Activated gamma-delta T cell treated with Interleukin-2 at 50 U/mL for 16 hours (primary cell): ENCODE data around the gene DOHH.
"Not testable (repeated sequence)": the region's sequence is repeated elsewhere in the genome, so short reads cannot be mapped to it uniquely, and the experiment has no call there.

Experiments used
- DNase-seq: peaks from one replicate; pipeline ENCODE4 v3.0.0-alpha.2; 2020

Gene DOHH

GRCh38 chr19:3456925-3457527 is 43.4 kb downstream of the DOHH start:
- no peak for DNase-seq

- DNase-seq = no peak
These were observed 44.4 kb downstream of the DOHH start for GRCh38 chr19:3455960-3456601.

- no peak for DNase-seq
These were observed 45.0 kb downstream of the DOHH start for GRCh38 chr19:3455393-3455955.

DNA sequence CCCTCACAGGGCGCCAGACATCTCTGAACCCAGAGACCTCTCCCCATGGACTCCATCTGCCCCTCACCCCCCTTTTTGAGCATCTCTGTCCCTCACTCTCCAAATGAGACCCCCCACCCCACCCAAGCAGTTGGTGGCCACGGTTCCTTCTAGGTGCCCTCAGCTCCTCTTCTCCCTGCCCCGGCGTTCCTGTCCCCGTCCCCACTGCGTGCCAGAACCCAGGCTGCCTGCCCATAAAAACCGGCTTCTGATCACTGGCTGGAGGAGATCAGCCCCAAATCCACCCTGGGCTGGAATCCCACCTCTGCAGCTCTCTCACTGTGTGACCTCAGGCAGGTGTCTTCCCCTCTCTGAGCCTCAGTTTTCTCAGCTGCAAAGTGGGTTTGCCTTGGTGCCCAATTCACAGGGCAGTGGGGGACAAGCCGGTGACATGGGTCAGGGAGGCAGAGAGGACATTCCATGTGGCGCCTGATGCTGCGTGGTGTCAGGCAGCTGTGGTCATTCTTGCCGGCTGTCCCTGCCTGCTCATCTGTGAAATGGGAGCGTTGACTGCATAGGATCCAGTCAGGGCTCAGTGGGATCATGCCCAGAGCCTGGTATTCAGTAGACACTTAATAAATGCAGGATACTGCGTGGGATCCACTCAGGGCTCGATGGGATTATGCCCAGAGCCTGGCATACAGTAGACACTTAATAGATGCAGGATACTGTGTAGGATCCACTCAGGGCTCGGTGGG is 45.6 kb downstream of the DOHH start:
- no peak for DNase-seq

DNA sequence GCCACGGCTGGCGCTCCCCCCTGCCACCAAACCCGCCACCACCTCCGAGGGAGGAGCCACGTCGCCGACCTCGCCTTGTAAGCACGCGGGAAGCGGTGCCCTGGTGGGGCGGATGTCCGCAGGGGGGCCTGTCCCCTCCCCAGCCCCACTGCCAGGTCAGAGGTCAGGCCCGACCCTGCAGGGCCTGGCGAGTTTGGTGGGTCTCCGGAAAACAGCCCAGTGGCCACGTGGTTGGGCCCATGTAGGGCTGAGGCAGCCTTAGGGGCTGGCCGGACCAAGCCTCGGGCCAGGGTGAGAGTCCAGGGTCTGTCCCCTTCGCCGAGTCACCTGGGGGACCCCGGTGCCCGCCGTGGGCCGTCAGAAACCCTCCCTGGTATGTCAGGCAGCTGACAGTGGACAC is 46.6 kb downstream of the DOHH start:
- no peak for DNase-seq

GRCh38 chr19:3452942-3453214 is 47.6 kb downstream of the DOHH start:
- not testable (repeated sequence) for DNase-seq

- no peak for DNase-seq
These were observed 48.1 kb downstream of the DOHH start for GRCh38 chr19:3452171-3452941.

DNA sequence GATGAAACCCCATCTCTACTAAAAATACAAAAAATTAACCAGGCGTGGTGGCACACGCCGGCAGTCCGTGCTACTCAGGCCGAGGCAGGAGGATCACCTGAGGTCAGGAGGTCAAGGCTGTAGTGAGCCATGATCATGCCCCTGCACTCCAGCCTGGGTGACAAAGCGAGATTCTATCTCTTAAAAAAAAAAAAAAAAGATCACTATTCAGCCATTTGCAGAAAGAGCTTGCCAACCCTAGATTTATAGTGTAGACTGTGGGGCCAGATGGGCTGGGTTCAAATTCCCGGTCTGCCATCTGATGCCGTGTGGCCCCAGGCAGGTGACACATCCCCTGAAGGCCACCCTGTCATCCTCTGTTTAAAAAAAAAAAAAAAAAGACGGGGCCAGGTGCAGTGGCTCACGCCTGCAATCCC is 49.0 kb downstream of the DOHH start:
- DNase-seq = no peak

DNA sequence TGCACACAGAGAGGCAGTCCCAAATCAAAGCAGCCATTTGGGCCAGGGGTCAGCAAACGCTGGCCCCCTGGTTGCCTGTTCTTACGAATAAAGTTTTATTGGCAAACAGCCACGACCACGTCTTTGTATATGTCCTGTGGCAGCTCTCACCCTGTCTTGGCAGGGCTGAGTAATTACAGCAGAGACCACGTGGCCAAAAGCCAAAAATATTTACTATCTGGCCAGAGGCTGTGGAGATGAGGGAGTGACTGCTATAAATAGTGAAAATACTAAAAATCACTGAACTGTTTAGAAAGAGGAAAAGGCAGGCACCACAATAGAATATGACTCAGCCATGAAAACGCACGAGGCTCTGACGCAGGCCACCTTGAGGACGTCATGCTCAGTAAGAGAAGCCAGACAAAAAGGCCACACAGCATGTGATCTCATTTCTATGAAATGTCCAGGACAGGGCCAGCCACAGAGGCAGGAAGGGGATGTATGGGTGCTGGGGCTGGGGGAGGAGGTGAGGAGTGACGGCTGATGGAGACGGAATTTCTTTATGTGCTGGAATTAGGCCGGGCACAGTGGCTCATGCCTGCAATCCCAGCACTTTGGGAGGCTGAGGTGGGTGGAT is 49.6 kb downstream of the DOHH start:
- DNase-seq = no peak

GRCh38 chr19:3448616-3449334 is 51.7 kb downstream of the DOHH start:
- DNase-seq = no peak

DNA sequence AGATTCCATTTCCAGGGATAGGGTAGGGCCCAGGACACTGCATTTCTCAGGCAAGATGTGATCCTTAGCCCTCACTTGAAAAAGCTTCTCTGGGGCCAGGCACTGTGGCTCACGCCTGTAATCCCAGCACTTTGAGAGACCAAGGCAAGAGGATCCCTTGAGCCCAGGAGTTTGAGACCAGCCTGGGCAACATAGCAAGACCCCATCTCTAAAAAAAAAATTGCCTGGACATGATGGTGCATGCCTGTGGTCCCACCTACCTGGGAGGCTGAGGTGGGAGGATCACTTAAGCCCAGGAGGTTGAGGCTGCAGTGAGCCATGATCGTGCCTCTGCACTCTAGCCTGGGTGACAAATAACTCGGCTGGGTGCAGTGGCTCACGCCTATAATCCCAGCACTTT is 53.8 kb downstream of the DOHH start:
- DNase-seq = not testable (repeated sequence)

- DNase-seq = no peak
These were observed 55.7 kb downstream of the DOHH start for GRCh38 chr19:3444695-3445234.

DNA sequence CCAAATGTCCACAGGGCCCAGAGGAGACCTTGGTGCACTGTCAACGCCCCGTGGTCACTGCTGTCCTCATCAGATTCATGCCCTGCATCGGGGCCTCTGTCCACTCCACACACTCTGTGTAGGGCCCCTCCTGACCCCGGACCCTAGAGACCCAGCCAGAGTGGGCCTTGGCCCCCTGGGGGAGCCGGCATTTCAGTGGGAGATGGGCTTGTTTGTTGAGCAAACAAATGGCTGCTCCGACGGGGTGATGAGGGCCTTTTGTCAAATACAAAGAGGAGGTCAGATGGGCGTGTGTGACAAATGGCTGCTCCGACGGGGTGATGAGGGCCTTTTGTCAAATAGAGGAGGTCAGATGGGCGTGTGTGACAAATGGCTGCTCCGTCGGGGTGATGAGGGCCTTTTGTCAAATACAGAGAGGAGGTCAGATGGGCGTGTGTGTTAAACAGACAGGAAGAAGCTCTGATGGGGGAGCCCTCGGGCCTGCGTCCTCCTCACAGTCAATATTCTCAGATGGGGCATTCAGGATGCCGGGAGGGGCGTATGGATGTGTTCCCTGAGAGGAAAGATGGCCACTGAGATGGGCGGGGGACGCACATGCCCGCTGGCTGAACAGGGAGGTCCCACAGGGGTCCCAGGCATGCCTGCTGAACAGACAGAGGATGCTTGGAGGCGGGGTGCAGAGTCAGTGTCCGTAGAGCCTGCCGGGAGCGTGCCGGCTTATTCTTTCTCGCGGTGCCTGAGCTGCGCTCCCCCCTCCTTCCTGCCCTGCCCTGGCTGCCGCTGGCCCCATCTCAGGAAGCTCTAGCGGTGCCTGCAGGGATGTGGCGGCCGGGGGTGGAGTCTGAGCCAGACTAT is 56.4 kb downstream of the DOHH start:
- no peak for DNase-seq

DNA sequence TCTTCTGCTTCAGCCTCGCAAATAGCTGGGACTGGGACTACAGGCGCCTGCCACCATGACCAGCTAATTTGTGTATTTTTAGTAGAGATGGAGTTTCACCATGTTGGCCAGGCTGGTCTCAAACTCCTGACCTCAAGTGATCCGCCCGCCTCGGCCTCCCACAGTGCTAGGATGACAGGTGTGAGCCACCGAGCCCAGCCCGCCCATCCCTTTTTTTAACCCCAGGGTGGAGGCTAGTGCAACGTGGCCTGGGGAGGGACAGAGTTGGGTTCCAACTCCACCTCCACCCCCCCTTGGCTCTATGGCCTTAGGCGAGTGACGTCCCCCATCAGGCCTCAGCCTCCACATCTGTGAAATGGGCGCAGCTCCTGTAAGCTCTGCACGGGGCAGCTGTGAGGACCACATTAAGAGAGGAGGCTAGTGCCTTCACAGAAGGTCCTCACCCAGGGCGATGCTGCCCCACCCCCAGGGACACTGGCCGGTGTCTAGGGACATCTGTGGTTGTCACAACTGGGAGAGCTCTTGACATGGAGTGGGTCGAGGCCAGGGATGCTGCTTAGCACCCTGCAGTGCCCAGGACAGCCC is 57.9 kb downstream of the DOHH start:
- DNase-seq = no peak

DNA sequence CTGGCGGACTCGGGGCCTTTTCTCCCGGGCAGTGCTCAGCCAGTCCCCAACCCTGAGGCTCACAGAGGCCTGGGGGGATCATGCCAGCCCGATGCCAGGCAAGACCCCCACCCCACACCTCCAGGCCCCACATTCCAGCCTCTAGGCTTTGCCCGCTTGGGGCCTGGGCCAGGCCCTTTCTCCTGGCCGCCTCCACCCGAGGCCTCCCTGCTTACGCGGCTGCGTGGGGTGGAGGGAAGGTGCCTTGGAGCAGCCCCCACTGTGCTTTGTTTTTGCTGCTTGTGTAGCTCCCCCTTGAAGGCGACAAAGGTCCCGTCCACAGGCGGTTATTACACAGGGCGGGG is 58.5 kb downstream of the DOHH start:
- no peak for DNase-seq

DNA sequence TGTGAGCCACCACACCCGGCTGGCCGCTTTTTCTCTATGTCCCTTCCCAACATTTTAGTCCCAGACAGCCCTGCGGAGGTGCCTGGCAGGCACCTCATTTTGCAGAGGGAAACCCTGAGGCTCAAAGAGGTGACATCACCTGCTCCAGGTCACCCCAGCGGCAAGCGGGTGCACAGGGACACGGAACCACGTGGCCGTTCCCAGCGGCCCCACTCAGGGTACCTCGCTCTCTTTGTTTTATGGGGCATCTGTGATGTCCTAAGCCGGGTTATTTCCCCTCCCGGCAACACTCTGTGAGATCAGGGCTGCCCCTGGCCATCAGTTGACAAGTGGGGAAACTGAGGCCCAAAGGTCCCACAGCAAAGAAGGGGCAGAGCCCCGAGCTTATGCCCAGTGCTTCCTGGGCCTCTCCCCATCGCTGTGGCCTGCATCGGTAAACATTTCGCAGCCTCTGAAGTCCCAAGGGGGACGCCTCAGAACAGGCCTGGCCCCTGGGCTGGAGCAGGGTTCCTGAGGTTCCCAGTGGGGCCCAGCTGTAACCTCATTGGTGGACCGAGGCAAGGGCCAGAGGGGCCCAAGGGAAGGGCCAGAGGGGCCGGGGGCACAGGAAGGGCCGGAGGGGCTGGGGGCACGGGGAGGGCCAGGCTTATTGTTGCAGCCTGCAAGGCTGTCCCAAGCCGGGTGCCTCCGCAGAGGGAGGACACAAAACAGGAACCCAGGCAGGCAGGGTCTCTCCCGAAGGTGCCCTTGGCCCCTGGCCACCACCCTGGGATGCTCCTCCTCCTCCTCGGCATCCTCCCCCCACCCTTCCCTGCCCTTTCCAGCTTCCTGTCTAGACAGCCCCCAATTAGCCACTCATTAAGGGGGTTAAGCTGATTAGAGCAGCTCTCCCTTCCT is 59.1 kb downstream of the DOHH start:
- no peak for DNase-seq
